Prostate gland (tissue), 2 donors: ENCODE data around the gene NOL4.

Experiments used
- CTCF ChIP-seq, 4 experiments: fragments of 200-600 bp in 2 of 4; fragments of 450-650 bp in 2 of 4; sonication (generic) in 2 of 4; IDR thresholded peaks; 1 replicate in 3 of 4; 2 replicates in 1 of 4; pipeline ENCODE4 v1.5.1; 2016 to 2019; ENCODE audit warnings: antibody characterized with exemption in 4 of 4, mild to moderate bottlenecking in 2 of 4, moderate library complexity in 2 of 4
- POLR2A ChIP-seq: fragments of 450-650 bp; IDR thresholded peaks from one replicate; pipeline ENCODE4 v1.6.1; 2016; ENCODE audit warnings: antibody characterized with exemption, mild to moderate bottlenecking
- POLR2AphosphoS5 ChIP-seq: sonication (generic); formaldehyde crosslinking; IDR thresholded peaks from one replicate; pipeline ENCODE4 v1.6.1; 2017; ENCODE audit warnings: antibody characterized with exemption

- TF ChIP-seq CTCF (IDR thresholded peaks at IDR 0.05), result no peak
- TF ChIP-seq POLR2A, result no peak
- TF ChIP-seq POLR2AphosphoS5, result no peak
Measured at GRCh38 chr18:34189656-34190435, 34.9 kb downstream of the NOL4 start.
